Peyer's patch (tissue), 4 donors: ENCODE results near the gene FRMD1.
A peak's percentile ranks its signal among the peaks of the same experiment; 100 is the strongest.

Experiments
- POLR2A ChIP-seq, 2 donors: fragments of 450-650 bp; IDR thresholded peaks; one replicate each; pipeline ENCODE4 v1.5.1; 2017; ENCODE audit warnings: antibody characterized with exemption in 2 of 2, mild to moderate bottlenecking in 2 of 2, moderate library complexity in 2 of 2
- TF ChIP-seq, protein P1 (sequence below), 6 experiments: fragments of 450-650 bp in 4 of 6; fragments of 200-600 bp in 2 of 6; sonication (generic) in 1 of 6; IDR thresholded peaks; one replicate each; pipeline ENCODE4 v1.5.1; 2017 to 2019; ENCODE audit warnings: antibody characterized with exemption in 6 of 6, mild to moderate bottlenecking in 3 of 6, moderate library complexity in 1 of 6

DNA sequence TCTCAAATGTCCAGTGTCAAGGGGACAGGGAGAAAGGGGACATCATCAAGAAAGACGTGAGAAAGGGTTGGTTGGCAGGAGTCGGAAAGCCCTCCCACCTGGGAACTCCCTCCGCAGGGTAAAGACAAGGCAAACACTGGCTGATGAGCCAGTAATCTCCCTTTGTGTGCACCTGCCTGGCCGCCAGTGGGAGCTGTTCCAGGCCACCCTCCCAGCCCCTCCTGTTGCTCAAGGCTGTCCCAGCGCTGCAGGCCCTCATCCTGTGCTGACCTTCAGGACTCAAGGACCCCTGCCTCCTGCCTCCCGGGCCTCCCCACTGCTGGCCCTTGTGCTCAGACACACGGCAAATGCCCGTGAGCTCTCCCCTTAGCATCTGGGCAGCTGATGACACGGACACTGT, 7.4 kb downstream of the FRMD1 start:
- TF ChIP-seq, protein P1, sequence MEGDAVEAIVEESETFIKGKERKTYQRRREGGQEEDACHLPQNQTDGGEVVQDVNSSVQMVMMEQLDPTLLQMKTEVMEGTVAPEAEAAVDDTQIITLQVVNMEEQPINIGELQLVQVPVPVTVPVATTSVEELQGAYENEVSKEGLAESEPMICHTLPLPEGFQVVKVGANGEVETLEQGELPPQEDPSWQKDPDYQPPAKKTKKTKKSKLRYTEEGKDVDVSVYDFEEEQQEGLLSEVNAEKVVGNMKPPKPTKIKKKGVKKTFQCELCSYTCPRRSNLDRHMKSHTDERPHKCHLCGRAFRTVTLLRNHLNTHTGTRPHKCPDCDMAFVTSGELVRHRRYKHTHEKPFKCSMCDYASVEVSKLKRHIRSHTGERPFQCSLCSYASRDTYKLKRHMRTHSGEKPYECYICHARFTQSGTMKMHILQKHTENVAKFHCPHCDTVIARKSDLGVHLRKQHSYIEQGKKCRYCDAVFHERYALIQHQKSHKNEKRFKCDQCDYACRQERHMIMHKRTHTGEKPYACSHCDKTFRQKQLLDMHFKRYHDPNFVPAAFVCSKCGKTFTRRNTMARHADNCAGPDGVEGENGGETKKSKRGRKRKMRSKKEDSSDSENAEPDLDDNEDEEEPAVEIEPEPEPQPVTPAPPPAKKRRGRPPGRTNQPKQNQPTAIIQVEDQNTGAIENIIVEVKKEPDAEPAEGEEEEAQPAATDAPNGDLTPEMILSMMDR (IDR thresholded peaks at IDR 0.05): peak in 4 of 6 experiments; percentile 7 to 41 (median 14)
- no peak for TF ChIP-seq POLR2A (IDR thresholded peaks at IDR 0.05)
